T-helper 17 cell (primary cell): ENCODE measurements around the gene GPSM1. TPM values are rescaled to one million over a fixed set of nuclear protein-coding genes. Genes with fewer than 3 reads are reported as not detected.
A peak's percentile ranks its signal among the peaks of the same experiment; 100 is the strongest.

Source experiments
- ATAC-seq: fragments of 150-1000 bp; cut with Tn5 transposase; 2 replicates; pipeline ENCODE4 v1.10.0; 2021; ENCODE audit warnings: mild to moderate bottlenecking, moderate library complexity
- DNase-seq, 3 donors: peaks; one replicate each; pipeline versions ENCODE4 v3.0.0 to v3.0.0-alpha.2; 2020 to 2021
- H3K9me3 ChIP-seq: one replicate; pipeline ENCODE4 v1.7.0; 2013; ENCODE audit warnings: low read length, mild to moderate bottlenecking; ENCODE audit not compliant: control insufficient read depth, poor library complexity, severe bottlenecking
- H3K27ac Mint-ChIP-seq: one replicate; pipeline ENCODE4 v1.8.0; 2022; ENCODE audit warnings: mild to moderate bottlenecking, moderate library complexity, mixed read lengths
- H3K27me3 Mint-ChIP-seq: one replicate; pipeline ENCODE4 v1.8.0; 2022; ENCODE audit warnings: mixed read lengths
- H3K36me3 Mint-ChIP-seq: one replicate; pipeline ENCODE4 v1.8.0; 2022; ENCODE audit warnings: low read depth, mixed read lengths
- H3K4me1 Mint-ChIP-seq: one replicate; pipeline ENCODE4 v1.8.0; 2022; ENCODE audit warnings: mild to moderate bottlenecking, mixed read lengths
- H3K4me3 Mint-ChIP-seq: one replicate; pipeline ENCODE4 v1.8.0; 2022; ENCODE audit warnings: mild to moderate bottlenecking, moderate library complexity, mixed read lengths
- total RNA-seq, 4 donors: library from RNA in 2 of 4; stranded (reverse) in 2 of 4; gene quantifications; one replicate each; pipeline ENCODE4 v1.2.3 and lab custom pipeline; 2022 to 2026

Gene GPSM1
- total RNA-seq, 2 donors from 2014 or later: 7.4 to 10.8 TPM

DNA sequence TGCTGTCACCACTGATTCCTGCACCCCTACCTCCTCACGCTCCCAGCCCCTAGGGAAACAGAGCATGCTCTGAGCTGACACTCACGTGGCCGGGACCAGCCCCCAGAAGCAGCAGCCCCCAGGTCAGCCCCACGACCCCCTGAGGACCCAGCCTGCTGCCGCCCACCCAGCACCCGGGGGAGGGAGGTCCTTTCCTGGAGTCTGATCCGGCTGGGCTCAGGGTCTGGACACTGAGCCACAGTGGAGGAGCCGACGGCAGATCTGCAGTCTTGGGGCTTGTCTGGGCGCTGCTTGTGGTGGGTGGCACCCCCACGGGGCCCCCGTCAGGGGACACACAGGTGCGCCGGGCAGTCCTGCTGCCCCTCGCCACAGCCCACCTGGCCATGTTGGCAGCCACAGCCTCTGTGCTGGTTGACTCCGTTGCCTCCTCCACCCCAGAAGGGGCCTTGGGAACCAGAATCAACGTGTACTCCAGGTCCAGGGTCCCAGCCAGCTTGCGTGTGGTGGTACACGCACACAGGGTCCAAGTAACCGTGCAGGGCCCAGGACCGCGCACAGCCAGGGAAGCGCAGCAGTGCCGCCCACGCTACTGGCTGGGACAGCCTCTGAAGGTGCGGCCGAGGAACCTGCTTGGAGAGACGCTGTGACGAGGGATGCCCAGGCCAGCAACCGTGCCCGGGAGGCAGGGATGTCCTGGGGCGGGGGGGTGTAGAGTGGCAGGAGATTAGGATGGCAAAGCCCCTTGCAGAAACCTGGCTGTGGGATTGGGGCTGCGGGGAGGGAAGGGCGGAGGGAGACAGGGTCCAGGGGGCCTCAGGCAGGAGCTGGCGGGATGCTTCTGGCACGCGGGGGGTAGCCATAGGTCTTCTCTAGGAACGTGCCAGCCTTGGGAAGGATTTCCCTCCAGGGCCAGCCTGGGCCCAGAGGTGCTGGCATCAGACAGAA is 32.7 kb downstream of the GPSM1 start:
- H3K36me3 Mint-ChIP-seq: no peaks in the 10 kb centered on the region
- ATAC-seq (no peak), DNase-seq (no peak)
- H3K27me3 Mint-ChIP-seq: no peaks in the 10 kb centered on the region
- no peak overlapping the region for H3K4me3 Mint-ChIP-seq
- no peak overlapping the region for H3K27ac Mint-ChIP-seq
- no peaks in the 10 kb centered on the region for H3K9me3 ChIP-seq
- peaks cover 4% of the 10 kb centered on the region for H3K4me1 Mint-ChIP-seq

DNA sequence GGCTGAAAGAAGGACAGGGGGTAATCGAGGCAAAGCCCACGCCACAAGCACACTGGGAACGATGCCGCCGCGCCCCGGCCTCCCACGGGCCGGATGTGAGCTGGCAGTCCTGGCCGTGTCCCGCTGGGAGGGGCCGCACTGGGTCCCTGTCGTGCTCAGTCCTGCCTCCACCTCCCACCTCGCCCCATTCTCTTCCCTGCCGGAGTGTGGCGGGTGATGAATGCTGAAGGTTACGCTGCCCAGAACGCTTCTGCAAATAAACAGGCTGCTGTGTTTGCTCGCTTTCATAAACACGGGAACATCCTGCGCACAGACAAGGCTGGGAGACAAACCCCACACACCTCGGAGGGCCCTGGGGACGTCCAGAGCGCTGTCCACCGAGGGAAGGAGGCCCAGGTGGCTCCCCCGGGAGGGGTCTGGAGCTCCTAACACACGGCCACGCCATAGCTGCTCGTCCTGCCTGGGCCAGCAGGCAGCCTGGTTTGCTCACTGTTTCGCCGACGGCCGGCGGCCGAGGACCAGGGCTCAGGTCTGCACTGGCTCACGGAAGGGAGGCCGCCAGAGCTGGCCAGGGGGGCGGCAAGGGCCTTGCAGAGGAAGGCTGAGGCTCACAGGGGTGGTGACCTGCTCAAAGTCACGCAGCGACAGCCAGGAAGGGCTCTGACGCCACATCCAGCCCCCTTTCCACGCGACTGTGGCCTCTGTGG is 33.9 kb downstream of the GPSM1 start:
- Mint-ChIP-seq H3K27ac (no peak overlapping the region), H3K27me3 (no peaks in the 10 kb centered on the region), H3K4me1 (peaks cover 9% of the 10 kb centered on the region), H3K4me3 (peak overlapping the region; percentile 53), H3K36me3 (no peaks in the 10 kb centered on the region)
- DNase-seq (no peak), ATAC-seq (no peak)
- H3K9me3 ChIP-seq: no peaks in the 10 kb centered on the region

DNA sequence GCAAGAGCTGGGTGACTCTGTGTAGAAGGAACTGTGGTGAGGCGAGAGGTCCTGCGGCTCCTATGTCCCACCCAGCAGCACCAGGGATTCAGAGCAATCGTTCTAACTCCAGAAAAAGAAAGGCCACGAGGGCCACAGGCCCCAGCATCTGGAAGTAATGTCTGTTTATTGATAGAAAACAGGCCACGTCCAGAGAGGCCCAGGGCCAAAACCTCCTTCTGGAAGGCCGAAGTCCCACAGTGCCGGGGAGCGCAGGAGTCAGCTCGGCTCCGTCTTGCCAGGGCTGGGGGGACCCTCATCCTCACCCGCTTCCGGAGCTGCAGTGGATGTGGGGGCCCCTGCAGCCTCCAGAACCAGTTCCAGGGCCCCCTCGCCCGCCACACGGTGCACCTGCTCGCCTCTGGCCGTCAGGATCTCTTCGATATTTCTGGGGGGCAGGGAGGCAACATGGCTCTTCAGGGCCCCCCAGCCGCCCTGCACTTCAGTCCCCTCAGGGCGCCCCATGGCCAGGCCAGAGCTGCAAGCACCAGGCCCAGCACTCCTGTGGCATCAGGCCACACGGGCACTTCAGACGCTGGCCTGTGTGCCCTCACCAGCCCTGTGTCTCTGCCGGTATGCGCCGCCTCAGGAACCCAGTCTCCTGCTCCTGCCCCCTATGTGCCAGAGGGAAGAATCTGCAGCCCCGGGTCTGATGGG is 34.6 kb downstream of the GPSM1 start:
- ATAC-seq (no peak), DNase-seq (no peak)
- H3K4me1 Mint-ChIP-seq: peaks cover 7% of the 10 kb centered on the region
- H3K27me3 Mint-ChIP-seq: no peaks in the 10 kb centered on the region
- peak overlapping the region; percentile 53 for H3K4me3 Mint-ChIP-seq
- H3K36me3 Mint-ChIP-seq: no peaks in the 10 kb centered on the region
- no peaks in the 10 kb centered on the region for H3K9me3 ChIP-seq
- H3K27ac Mint-ChIP-seq: no peak overlapping the region

DNA sequence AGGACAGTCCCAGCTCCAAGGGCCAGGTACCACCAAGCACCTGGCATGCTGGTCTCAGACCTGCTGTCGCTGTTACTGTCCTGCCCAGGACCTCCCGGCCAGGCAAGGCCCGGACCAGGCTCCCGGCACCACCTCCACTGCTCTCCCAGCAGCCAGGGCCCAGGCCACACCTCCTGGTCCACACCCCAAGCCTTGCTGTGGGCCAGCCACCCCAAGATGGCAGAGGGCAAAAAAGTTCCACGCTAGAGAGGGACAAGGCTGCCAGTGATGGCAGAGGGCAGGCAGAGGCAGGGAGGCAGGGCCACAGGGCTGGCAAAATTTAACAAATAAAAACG is 35.1 kb downstream of the GPSM1 start:
- peaks cover 7% of the 10 kb centered on the region for H3K4me1 Mint-ChIP-seq
- no peaks in the 10 kb centered on the region for H3K36me3 Mint-ChIP-seq
- peak overlapping the region; percentile 34 for H3K27ac Mint-ChIP-seq
- ATAC-seq (no peak), DNase-seq (no peak)
- H3K9me3 ChIP-seq: no peaks in the 10 kb centered on the region
- H3K27me3 Mint-ChIP-seq: no peaks in the 10 kb centered on the region
- H3K4me3 Mint-ChIP-seq: peak overlapping the region; percentile 21

DNA sequence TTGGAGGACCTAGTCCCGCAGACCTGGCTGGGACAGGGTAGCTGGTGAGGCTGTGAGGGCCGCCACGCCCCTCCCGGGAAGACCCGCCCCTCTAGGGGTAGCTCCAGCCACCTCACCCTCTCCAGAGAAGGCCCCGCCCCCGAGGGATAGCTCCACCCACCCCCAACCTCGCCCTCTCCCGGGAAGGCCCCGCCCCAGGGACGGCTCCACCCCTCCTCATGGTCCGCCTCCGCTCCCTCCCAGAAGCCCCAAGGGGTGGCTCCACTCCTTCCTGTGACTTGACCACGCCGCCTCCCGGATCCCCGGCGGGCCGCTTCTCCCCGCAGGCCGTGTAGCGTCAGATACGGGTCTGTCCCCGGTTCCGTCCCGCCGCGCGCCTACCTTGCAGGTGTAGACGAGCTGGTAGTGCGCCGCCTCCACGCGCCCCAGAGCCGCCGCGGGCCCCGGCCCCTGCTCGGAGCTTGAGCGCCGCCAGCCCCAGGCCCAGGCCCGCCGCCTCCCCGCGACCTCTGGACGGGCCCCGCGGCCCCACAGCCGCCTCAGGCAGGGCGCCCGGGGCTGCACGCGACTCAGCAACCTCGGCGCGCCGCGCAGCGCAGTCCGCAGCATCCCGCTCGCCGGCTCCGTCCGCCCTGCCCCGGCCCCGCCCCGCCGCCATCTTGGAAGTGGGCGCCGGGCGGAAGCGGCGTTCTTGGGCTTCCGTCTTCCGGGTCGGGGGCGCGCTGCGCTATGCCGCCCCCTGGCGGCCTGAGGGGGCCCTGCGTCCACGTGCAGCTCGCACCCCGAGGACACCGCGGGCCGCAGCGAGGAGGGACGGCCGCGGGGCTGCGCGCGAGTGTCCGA is 36.0 kb downstream of the GPSM1 start, which contains the start of gene DNLZ:
TSS of gene DNLZ (minus strand) at position 639 of the 843 bp plus-strand sequence. CDS start at position 609, 30 bp downstream.
- H3K4me1 Mint-ChIP-seq: peaks cover 7% of the 10 kb centered on the region
- H3K27me3 Mint-ChIP-seq: no peaks in the 10 kb centered on the region
- peak within 1 kb of the TSS; percentile 34 for H3K27ac Mint-ChIP-seq
- ATAC-seq (peak; percentile 88), DNase-seq (peak; percentile 87 to 93 (median 91))
- H3K36me3 Mint-ChIP-seq: no peaks in the 10 kb centered on the region
- H3K9me3 ChIP-seq: no peaks in the 10 kb centered on the region
- peak within 1 kb of the TSS; percentile 83 for H3K4me3 Mint-ChIP-seq

DNA sequence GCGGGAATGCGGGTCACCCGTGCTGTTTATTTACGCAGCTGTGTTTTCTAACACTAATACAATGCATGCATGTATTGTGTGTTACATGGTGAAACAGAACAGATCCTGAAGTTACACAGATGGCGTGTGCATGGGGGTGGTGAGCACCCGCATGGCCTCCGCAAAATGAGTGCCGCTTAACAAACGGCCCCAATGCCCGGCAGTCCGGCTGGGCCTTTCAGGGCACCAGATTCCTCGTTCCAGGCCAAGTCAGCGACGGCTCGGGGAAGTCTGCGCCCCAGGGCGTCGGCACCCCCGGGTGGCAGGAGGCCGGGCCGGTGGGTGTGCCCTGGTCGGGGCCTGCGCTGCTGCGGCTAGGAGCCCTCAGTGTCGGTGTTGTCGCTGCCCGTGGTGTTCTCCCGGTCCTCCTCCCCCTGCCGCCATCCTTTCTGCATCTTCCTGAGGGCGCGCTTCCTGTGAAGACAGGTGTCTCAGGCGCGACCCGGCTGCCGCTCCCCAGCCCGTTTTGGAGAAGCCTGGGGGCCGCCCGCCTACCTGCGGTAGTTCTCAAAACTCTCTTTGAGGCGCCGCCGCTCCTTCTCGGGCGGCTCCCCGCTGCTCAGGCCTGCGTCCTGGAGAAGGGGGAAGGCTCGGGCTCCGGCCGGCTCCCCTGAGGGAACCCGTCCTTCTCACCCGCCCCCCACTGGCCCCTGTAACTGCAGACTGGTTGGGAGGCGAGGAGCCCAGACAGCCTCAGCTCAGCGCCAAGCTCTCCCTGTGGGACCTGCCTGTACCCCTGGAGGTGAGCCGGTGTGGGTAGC is 36.8 kb downstream of the GPSM1 start:
- Mint-ChIP-seq H3K27me3 (no peaks in the 10 kb centered on the region), H3K36me3 (no peaks in the 10 kb centered on the region), H3K4me3 (peak overlapping the region; percentile 69), H3K27ac (no peak overlapping the region), H3K4me1 (peaks cover 7% of the 10 kb centered on the region)
- H3K9me3 ChIP-seq: no peaks in the 10 kb centered on the region
- no peak for DNase-seq
- ATAC-seq: peak; percentile 1

DNA sequence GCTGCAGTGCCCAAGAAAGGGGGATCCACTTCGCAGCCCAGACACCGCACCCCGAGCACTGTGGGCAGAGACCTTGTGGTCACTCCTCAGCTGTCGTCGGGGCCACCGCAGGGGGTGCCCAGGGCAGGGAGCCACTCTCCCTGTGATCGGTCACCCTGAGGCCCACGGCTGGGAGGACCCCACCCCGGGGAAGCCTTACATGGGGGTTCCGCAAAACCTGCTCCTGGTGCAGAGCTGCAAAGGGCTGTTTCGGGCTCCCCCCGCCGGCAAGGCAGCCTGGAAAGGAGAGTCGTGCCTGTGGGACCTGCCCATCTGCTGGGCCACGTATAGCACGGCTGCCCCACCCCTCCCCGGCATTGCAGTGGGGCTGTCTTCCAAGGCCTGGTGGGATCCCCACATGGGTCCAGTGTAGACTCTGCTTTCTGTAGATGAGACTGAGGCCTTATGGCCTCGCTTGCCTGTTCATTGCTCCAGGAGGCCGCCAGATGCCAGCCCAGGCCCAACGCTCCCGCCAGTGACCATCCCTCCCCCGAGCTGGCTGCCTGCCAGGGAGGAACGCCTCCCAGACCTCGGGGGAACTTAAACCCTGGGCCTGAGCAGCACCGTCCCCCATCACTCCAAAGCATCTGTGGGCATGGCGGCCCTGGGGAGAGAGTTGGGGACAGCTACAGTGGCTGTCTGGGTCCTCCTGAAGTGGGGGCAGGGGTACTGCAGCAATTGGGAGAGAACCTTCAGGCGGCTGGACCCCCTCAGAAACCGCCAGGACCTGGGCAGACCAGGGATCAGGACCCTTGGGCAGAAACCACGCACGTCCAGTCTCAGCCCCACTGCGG is 37.8 kb downstream of the GPSM1 start:
- no peak for ATAC-seq
- no peaks in the 10 kb centered on the region for H3K9me3 ChIP-seq
- no peak overlapping the region for H3K27ac Mint-ChIP-seq
- H3K36me3 Mint-ChIP-seq: no peaks in the 10 kb centered on the region
- peaks cover 7% of the 10 kb centered on the region for H3K4me1 Mint-ChIP-seq
- no peak for DNase-seq
- no peak overlapping the region for H3K4me3 Mint-ChIP-seq
- H3K27me3 Mint-ChIP-seq: no peaks in the 10 kb centered on the region

DNA sequence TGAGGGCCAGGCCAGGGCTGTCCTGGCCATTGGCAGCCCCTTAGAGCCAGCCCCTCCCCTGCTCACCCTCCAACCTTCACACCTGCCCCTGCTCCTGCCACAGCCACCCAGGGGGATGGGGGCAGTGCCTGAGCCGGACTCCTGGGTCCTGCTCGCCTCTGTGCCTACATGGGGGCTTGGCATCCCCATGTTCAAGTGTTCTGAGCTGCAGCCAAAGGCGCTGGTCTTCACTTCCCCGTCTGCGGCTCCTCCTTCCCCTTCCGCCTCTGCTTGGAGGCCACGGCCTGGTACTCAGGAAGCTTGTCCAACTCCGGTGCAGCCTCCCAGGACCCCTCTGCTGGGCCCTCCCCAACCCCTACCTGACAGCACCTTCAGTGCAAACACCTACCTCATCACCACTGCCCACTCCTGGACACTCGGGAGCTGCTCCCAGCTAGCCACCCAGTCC is 38.5 kb downstream of the GPSM1 start:
- Mint-ChIP-seq H3K27me3 (no peaks in the 10 kb centered on the region), H3K27ac (no peak overlapping the region), H3K4me3 (peak overlapping the region; percentile 7), H3K4me1 (peaks cover 7% of the 10 kb centered on the region), H3K36me3 (no peaks in the 10 kb centered on the region)
- DNase-seq: no peak
- ATAC-seq: no peak
- H3K9me3 ChIP-seq: no peaks in the 10 kb centered on the region

DNA sequence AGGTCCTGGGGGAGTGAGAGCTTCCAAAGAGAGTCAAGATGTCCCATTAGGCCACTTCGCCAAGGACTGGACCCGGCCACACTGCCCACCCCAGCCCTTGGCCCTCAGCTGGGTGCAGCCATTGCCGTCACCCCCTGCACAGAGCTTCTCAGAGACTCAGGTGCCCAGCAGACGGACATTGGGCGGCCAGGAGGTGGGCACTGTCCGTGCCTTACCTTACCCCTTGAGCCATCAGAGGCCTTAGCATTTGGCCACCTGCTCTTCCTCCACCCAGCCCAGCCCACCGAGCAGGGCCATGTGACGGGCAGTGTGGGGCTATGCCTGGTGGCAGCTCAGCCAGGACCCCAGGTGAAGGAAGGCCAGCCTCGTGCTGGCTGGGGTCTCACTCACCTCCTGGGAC is 39.5 kb downstream of the GPSM1 start:
- no peaks in the 10 kb centered on the region for H3K9me3 ChIP-seq
- no peak for ATAC-seq
- Mint-ChIP-seq H3K4me1 (peaks cover 7% of the 10 kb centered on the region), H3K27ac (no peak overlapping the region), H3K4me3 (no peak overlapping the region), H3K27me3 (no peaks in the 10 kb centered on the region), H3K36me3 (no peaks in the 10 kb centered on the region)
- no peak for DNase-seq

DNA sequence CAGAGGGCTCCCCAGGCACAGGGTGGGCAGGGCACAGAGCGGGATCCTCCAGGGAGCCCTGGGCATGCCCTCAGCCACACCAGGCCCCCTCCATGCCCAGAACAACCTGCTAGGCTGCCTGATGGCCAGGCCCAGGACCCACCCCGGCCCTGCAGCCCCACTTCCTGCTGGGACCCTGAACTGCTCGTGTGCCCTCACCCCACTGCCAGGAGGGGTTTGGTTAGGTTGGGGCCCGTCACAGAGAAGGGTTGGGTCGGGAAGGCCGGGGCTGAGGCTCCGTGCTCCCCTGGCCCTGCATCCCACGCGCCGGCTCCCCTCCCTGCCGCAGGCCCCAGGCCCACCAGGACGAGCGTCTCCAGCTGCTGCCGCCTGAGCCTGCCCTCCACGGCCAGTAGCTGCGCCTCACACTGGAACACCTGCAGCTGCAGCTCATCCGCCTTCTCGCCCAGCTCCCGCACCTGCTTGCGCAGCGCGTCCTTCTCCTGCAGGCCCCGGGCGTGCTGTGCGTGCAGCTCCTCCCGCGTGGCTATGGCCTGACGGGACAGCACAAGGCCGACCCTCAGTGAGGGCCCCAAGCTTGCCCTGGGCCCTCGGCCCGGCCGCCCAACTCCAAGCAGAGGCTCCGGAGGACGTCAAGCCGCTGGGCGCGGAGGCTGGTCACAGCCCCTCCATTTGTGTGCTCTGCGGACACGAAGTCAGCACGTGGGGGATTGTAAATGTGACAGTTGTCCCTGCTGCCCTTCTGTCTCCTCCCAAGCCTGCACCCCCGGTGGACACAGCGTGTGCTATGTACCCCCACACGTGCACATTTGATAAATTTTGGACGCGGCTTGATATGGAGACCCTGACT is 40.2 kb downstream of the GPSM1 start:
- ATAC-seq (no peak), DNase-seq (no peak)
- Mint-ChIP-seq H3K27me3 (no peaks in the 10 kb centered on the region), H3K27ac (no peak overlapping the region), H3K4me3 (no peak overlapping the region), H3K4me1 (peaks cover 6% of the 10 kb centered on the region), H3K36me3 (no peaks in the 10 kb centered on the region)
- H3K9me3 ChIP-seq: no peaks in the 10 kb centered on the region

DNA sequence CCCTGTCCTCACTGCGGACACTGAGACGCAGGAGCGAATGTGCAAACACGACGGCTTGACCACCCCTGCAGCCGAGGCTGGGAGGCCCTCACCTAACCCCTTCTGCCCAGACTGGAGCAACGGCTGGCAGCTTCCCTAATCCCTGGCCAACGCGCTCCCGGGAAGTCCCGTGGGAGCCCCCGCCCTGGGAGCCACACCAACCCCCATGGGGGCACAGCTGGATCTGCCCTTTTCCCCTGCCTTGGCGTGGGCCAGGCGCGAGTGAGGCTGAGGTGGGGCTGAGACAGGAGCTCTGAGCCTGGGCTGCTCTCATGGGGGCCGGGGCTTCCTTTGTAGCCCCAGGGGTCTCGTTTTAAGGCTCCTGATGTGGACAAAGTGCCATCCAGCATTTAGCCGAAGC is 40.9 kb downstream of the GPSM1 start:
- Mint-ChIP-seq H3K4me3 (no peak overlapping the region), H3K4me1 (peaks cover 5% of the 10 kb centered on the region), H3K36me3 (no peaks in the 10 kb centered on the region), H3K27ac (no peak overlapping the region), H3K27me3 (no peaks in the 10 kb centered on the region)
- DNase-seq (no peak), ATAC-seq (no peak)
- H3K9me3 ChIP-seq: no peaks in the 10 kb centered on the region
